IMR-90 (cell line): Measurements from ENCODE around the gene NME7. TPM values are rescaled to one million over a fixed set of nuclear protein-coding genes. Genes with fewer than 3 reads are reported as not detected.

Source experiments
- ATAC-seq: fragments of 200-7000 bp; cut with Tn5 transposase; 2 replicates; pipeline ENCODE4 v1.9.1; 2020; ENCODE audit warnings: low read depth, mild to moderate bottlenecking, moderate library complexity
- BruUV-seq: library from RNA; stranded (reverse); fragments of 400-500 nt; replicated peaks from 2 replicates; lab custom pipeline; 2021; lab: Mats Ljungman, UMichigan
- CTCF ChIA-PET: fragments of 300-600 bp; formaldehyde crosslinking; extraction: SDS; loops from one replicate; lab custom pipeline; 2021; ENCODE audit warnings: antibody characterized with exemption; lab: Yijun Ruan, JAX
- POLR2A ChIA-PET: fragments of 300-600 bp; sonication (Branson Sonifier 250); formaldehyde crosslinking; loops from one replicate; lab custom pipeline; 2022; ENCODE audit warnings: antibody characterized with exemption; ENCODE audit not compliant: unreplicated experiment; lab: Charles Lee
- DNase-seq: peaks from one replicate; pipeline ENCODE4 v3.0.0; 2013
- H2AFZ ChIP-seq: replicated peaks from 2 replicates; pipeline ENCODE3; 2013; ENCODE audit warnings: low read length, mild to moderate bottlenecking; ENCODE audit not compliant: poor library complexity
- H2AK5ac ChIP-seq: 2 replicates; pipeline ENCODE4 v1.6.1; 2013; ENCODE audit warnings: low read depth, low read length, inconsistent platforms
- H2AK9ac ChIP-seq: replicated peaks from 2 replicates; pipeline ENCODE3; 2013; ENCODE audit warnings: mild to moderate bottlenecking, low read depth, low read length, moderate library complexity; ENCODE audit not compliant: poor library complexity
- H2BK120ac ChIP-seq: 2 replicates; pipeline ENCODE4 v1.6.1; 2013; ENCODE audit warnings: low read depth, low read length, inconsistent platforms
- H2BK15ac ChIP-seq: 3 replicates; pipeline ENCODE4 v1.6.1; 2013; ENCODE audit warnings: low read depth, low read length, inconsistent platforms
- H2BK20ac ChIP-seq: 2 replicates; pipeline ENCODE4 v1.6.1; 2013; ENCODE audit warnings: low read depth, mild to moderate bottlenecking, inconsistent platforms, low read length, moderate library complexity
- H2BK5ac ChIP-seq: 2 replicates; pipeline ENCODE4 v1.6.1; 2013; ENCODE audit warnings: mild to moderate bottlenecking, low read depth, low read length, inconsistent platforms; ENCODE audit not compliant: poor library complexity, severe bottlenecking
- H3K14ac ChIP-seq: replicated peaks from 2 replicates; pipeline ENCODE4 v1.6.1; 2013; ENCODE audit warnings: low read depth, low read length, inconsistent platforms
- H3K18ac ChIP-seq: 2 replicates; pipeline ENCODE4 v1.6.1; 2013; ENCODE audit warnings: low read depth, low read length, control low read depth
- H3K23ac ChIP-seq: 2 replicates; pipeline ENCODE4 v1.6.1; 2013; ENCODE audit warnings: low read depth, low read length, inconsistent platforms
- H3K27ac ChIP-seq: 2 replicates; pipeline ENCODE4 v1.5.1; 2013; ENCODE audit warnings: mild to moderate bottlenecking, control low read depth, low read length; ENCODE audit not compliant: insufficient read depth
- H3K27me3 ChIP-seq: 2 replicates; pipeline ENCODE4 v1.6.1; 2013; ENCODE audit warnings: low read length; ENCODE audit not compliant: control insufficient read depth, insufficient read depth
- H3K36me3 ChIP-seq: 2 replicates; pipeline ENCODE4 v1.6.1; 2013; ENCODE audit warnings: low read length, mixed read lengths; ENCODE audit not compliant: control insufficient read depth, insufficient read depth
- H3K4ac ChIP-seq: 2 replicates; pipeline ENCODE4 v1.6.1; 2013; ENCODE audit warnings: low read depth, low read length, inconsistent platforms
- H3K4me1 ChIP-seq: 2 replicates; pipeline ENCODE4 v1.6.1; 2013; ENCODE audit warnings: low read length, mixed read lengths; ENCODE audit not compliant: control insufficient read depth, insufficient read depth
- H3K4me2 ChIP-seq: 2 replicates; pipeline ENCODE4 v1.6.1; 2013; ENCODE audit warnings: low read depth, mild to moderate bottlenecking, control low read depth, low read length, moderate library complexity
- H3K4me3 ChIP-seq: 2 replicates; pipeline ENCODE4 v1.5.1; 2013; ENCODE audit warnings: low read depth, mild to moderate bottlenecking, control low read depth, low read length, moderate library complexity; ENCODE audit not compliant: insufficient read depth
- H3K56ac ChIP-seq: 2 replicates; pipeline ENCODE4 v1.6.1; 2013; ENCODE audit warnings: low read length, inconsistent platforms; ENCODE audit not compliant: insufficient read depth; ENCODE audit errors: extremely low read depth
- H3K79me1 ChIP-seq, 2 experiments: 2 replicates each; pipeline ENCODE4 v1.6.1; 2013; ENCODE audit warnings: low read length in 2 of 2, inconsistent platforms in 1 of 2, low read depth in 1 of 2
- H3K9ac ChIP-seq: 2 replicates; pipeline ENCODE4 v1.6.1; 2013; ENCODE audit warnings: low read depth, low read length, control low read depth
- H3K9me1 ChIP-seq: 2 replicates; pipeline ENCODE4 v1.6.1; 2013; ENCODE audit warnings: low read length, inconsistent platforms; ENCODE audit not compliant: insufficient read depth
- H3K9me3 ChIP-seq: 2 replicates; pipeline ENCODE4 v1.6.1; 2013; ENCODE audit warnings: low read length; ENCODE audit not compliant: control insufficient read depth, insufficient read depth
- H4K20me1 ChIP-seq: 2 replicates; pipeline ENCODE4 v1.6.1; 2013; ENCODE audit warnings: low read length, inconsistent platforms; ENCODE audit not compliant: insufficient read depth
- H4K5ac ChIP-seq: 2 replicates; pipeline ENCODE4 v1.6.1; 2013; ENCODE audit warnings: mild to moderate bottlenecking, low read depth, low read length, control low read depth
- H4K8ac ChIP-seq, 2 experiments: 2 replicates each; pipeline ENCODE4 v1.6.1; 2013; ENCODE audit warnings: low read depth in 2 of 2, low read length in 2 of 2, control low read depth in 1 of 2, inconsistent platforms in 1 of 2
- H4K91ac ChIP-seq: 2 replicates; pipeline ENCODE4 v1.6.1; 2013; ENCODE audit warnings: low read depth, low read length, inconsistent platforms; ENCODE audit not compliant: insufficient read depth
- BHLHE40 ChIP-seq: fragments of 150-350 bp; IDR thresholded peaks from 2 replicates; pipeline ENCODE4 v1.6.1; 2016; ENCODE audit warnings: mild to moderate bottlenecking, low read depth, low read length
- CEBPB ChIP-seq: IDR thresholded peaks from 2 replicates; pipeline ENCODE4 v1.6.1; 2012; ENCODE audit warnings: low read depth, low read length, improper control_type of control experiment
- CTCF ChIP-seq: conservative IDR thresholded peaks from 2 replicates; pipeline ENCODE4 v1.5.1; 2012; ENCODE audit warnings: mild to moderate bottlenecking, low read depth, low read length, improper control_type of control experiment
- ELK1 ChIP-seq: fragments of 150-350 bp; IDR thresholded peaks from 2 replicates; pipeline ENCODE4 v1.6.1; 2016; ENCODE audit warnings: low read depth, mild to moderate bottlenecking, low read length, moderate library complexity, borderline replicate concordance
- MAFK ChIP-seq: IDR thresholded peaks from 2 replicates; pipeline ENCODE4 v1.6.1; 2012; ENCODE audit warnings: low read depth, low read length, improper control_type of control experiment
- MAZ ChIP-seq: IDR thresholded peaks from 2 replicates; pipeline ENCODE4 v1.6.1; 2012; ENCODE audit warnings: low read depth, mild to moderate bottlenecking, low read length, improper control_type of control experiment, moderate library complexity, borderline replicate concordance
- MXI1 ChIP-seq: IDR thresholded peaks from 2 replicates; pipeline ENCODE4 v1.6.1; 2012; ENCODE audit warnings: low read depth, mild to moderate bottlenecking, low read length, moderate library complexity, borderline replicate concordance
- POLR2A ChIP-seq: IDR thresholded peaks from 2 replicates; pipeline ENCODE4 v1.6.1; 2012; ENCODE audit warnings: mild to moderate bottlenecking, low read depth, low read length
- RAD21 ChIP-seq: IDR thresholded peaks from 2 replicates; pipeline ENCODE4 v1.6.1; 2012; ENCODE audit warnings: low read length, improper control_type of control experiment
- RCOR1 ChIP-seq: IDR thresholded peaks from 2 replicates; pipeline ENCODE4 v1.6.1; 2012; ENCODE audit warnings: mild to moderate bottlenecking, low read length, improper control_type of control experiment; ENCODE audit not compliant: insufficient replicate concordance
- RFX5 ChIP-seq: IDR thresholded peaks from 2 replicates; pipeline ENCODE4 v1.8.0; 2012; ENCODE audit warnings: low read depth, mild to moderate bottlenecking, low read length, moderate library complexity
- SMC3 ChIP-seq: fragments of 150-350 bp; IDR thresholded peaks from 2 replicates; pipeline ENCODE4 v1.6.1; 2016; ENCODE audit warnings: low read depth, mild to moderate bottlenecking, antibody characterized with exemption, low read length, moderate library complexity
- USF2 ChIP-seq: fragments of 150-350 bp; IDR thresholded peaks from 2 replicates; pipeline ENCODE4 v1.6.1; 2017; ENCODE audit warnings: mild to moderate bottlenecking, antibody characterized with exemption, low read length, low read depth
- WGBS, 2 experiments: methylation state at CpG; one replicate each; pipeline versions ENCODE4 v1.1.5 to v1.1.7; 2013; ENCODE audit warnings: missing lambda C conversion rate in 2 of 2; ENCODE audit not compliant: insufficient read length in 1 of 2; ENCODE audit errors: extremely low coverage in 2 of 2; 5-methylcytosine and 5-hydroxymethylcytosine counted together
- dilution Hi-C: fragments of 300-500 bp; cut with HindIII; formaldehyde crosslinking; loops from one replicate; pipeline ENCODE4 v1.14.3; 2018; ENCODE audit warnings: low sequenced_read_pairs; ENCODE audit not compliant: unreplicated experiment
- in situ Hi-C: fragments of 300-500 bp; cut with MboI; formaldehyde crosslinking; loops from 3 replicates; pipeline ENCODE4 v1.14.3; 2019; ENCODE audit warnings: low sequenced_read_pairs, inconsistent platforms, mixed read lengths
- intact Hi-C: fragments of 100-400 bp; cut with micrococcal nuclease; formaldehyde crosslinking; loops from 2 replicates; pipeline ENCODE4 v1.10.0; 2022
- polyA plus RNA-seq, 3 experiments: library from polyadenylated mRNA; depleted of rRNA; stranded (reverse); fragments of >200 nt; gene quantifications; 2 replicates each; pipeline ENCODE4 v1.2.3, GENCODE V29; 2012; ENCODE audit warnings: low replicate concordance in 1 of 3
- total RNA-seq: library from RNA; depleted of rRNA; stranded (reverse); fragments of >200 nt; gene quantifications from 2 replicates; pipeline ENCODE4 v1.2.3, GENCODE V29; 2012

The NME7 gene
- total and polyA plus RNA-seq, 2 of the 4 experiments (the other 2 are of a cell fraction) = 18.3 to 22.4 TPM

- WGBS, 2 experiments = no CpG with 5 or more reads among the region's 3 CpGs
- Histone ChIP-seq H4K5ac (no peak overlapping the region), H4K20me1 (no peaks in the 10 kb centered on the region), H2BK15ac (no peak overlapping the region), H3K23ac (no peak overlapping the region), H2BK20ac (no peak overlapping the region), H4K91ac (no peak overlapping the region), H2BK5ac (no peak overlapping the region), H3K56ac (no peak overlapping the region), H4K8ac (no peak overlapping the region), H3K4me3 (no peak overlapping the region), H3K4me2 (no peak overlapping the region), H3K36me3 (no peaks in the 10 kb centered on the region; the same call in 1 of the 2 replicates), H2AK5ac (no peak overlapping the region), H3K9me3 (no peaks in the 10 kb centered on the region), H2BK120ac (no peak overlapping the region), H3K4me1 (no peaks in the 10 kb centered on the region), H3K4ac (no peak overlapping the region), H2AFZ (no peak overlapping the region), H3K9me1 (no peaks in the 10 kb centered on the region), H3K27ac (no peak overlapping the region), H3K14ac (no peak overlapping the region), H2AK9ac (no peak overlapping the region), H3K18ac (no peak overlapping the region), H3K79me1 (no peaks in the 10 kb centered on the region), H3K27me3 (no peaks in the 10 kb centered on the region), H3K9ac (no peak overlapping the region)
- in situ Hi-C loops (no loop called here), dilution Hi-C loops (no loop called here), intact Hi-C loops (no loop called here)
- no peak for TF ChIP-seq CTCF
- no peak for TF ChIP-seq RFX5
- TF ChIP-seq MXI1 = no peak
- TF ChIP-seq MAFK = no peak
- no peak for TF ChIP-seq USF2
- TF ChIP-seq BHLHE40 = no peak
- TF ChIP-seq RAD21 = no peak
- no peak for TF ChIP-seq RCOR1
- no peak for TF ChIP-seq POLR2A
- TF ChIP-seq CEBPB = no peak
- no peak for TF ChIP-seq MAZ
- TF ChIP-seq ELK1 = no peak
- no peak for TF ChIP-seq SMC3
- ATAC-seq (peak; percentile 29; the same call in 1 of the 2 replicates), DNase-seq (peak; percentile 52)
- ChIA-PET CTCF (no interaction called here), POLR2A (no interaction called here)
- no TSS peak for BruUV-seq
Measured at GRCh38 chr1:169160845-169161495, 206.6 kb downstream of the NME7 start.
